ENCODE measurements around the gene NAALADL2. TPM values are rescaled to one million over a fixed set of nuclear protein-coding genes. Genes with fewer than 3 reads are reported as not detected.

Gene NAALADL2
- total RNA-seq, 1 experiment from 2014 or later: 1.6 TPM

DNA sequence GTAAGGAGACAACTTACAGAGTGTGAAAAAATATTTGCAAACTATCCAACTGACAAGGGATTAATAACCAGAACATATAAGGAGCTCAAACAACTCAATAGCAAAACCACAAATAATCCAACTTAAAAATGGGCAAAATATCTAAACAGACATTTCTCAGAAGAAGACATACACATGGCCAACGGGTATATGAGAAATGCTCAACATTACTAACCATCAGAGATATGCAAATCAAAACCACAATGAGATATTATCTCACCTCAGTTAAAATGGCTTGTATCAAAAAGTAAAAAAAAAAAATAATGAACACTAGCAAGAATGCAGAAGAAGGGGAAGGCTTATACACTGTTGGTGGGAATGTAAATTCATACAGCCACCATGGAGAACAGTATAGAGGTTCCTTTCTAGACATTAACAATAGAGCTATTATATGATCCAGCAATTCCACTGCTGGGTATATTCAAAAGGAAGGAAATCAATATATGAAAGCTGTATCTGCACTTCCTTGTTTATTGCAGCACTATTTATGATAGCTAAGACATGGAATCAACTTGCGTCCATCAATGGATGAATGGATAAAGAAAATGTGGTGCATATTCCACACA is 998.6 kb downstream of the NAALADL2 start:
- no peak for DNase-seq
- H3K27ac Mint-ChIP-seq: no peak overlapping the region
- Histone ChIP-seq H3K79me1 (ENCODE audit: insufficient read depth, low read depth, low read length, poor library complexity, severe bottlenecking) (no peaks in the 10 kb centered on the region), H2BK120ac (ENCODE audit: low read depth, low read length, poor library complexity, severe bottlenecking) (no peak overlapping the region), H3K56ac (ENCODE audit: insufficient read length, low read depth, low read length) (no peak overlapping the region), H2BK5ac (ENCODE audit: insufficient read length, low read length) (no peak overlapping the region), H3K4me1 (ENCODE audit: insufficient read depth, low read length) (no peaks in the 10 kb centered on the region), H3T11ph (ENCODE audit: low read length) (no peak overlapping the region), H3K79me2 (ENCODE audit: insufficient read depth, low read length) (no peaks in the 10 kb centered on the region), H2AFZ (ENCODE audit: low read length) (no peak overlapping the region), H3K4ac (ENCODE audit: low read depth, low read length) (no peak overlapping the region), H4K8ac (replicated peaks; ENCODE audit: insufficient read length, low read depth, low read length) (no peak overlapping the region), H3K18ac (ENCODE audit: insufficient read length, low read depth, low read length) (no peak overlapping the region), H2BK20ac (ENCODE audit: low read depth, low read length, poor library complexity, severe bottlenecking) (no peak overlapping the region), H2BK15ac (ENCODE audit: low read depth, low read length) (no peak overlapping the region), H2BK12ac (ENCODE audit: insufficient read length, low read depth, low read length) (no peak overlapping the region), H4K91ac (ENCODE audit: insufficient read length, low read depth, low read length) (no peak overlapping the region), H3K9ac (ENCODE audit: extremely low read depth, insufficient read length, low read length) (no peak overlapping the region), H4K20me1 (ENCODE audit: control insufficient read depth, insufficient read depth, insufficient read length) (no peaks in the 10 kb centered on the region), H3K23ac (ENCODE audit: insufficient read length, low read depth, low read length) (no peak overlapping the region), H3K23me2 (ENCODE audit: insufficient read length, low read depth, low read length, poor library complexity, severe bottlenecking) (no peaks in the 10 kb centered on the region), H3K14ac (ENCODE audit: insufficient read depth, low read length) (no peak overlapping the region), H3K4me2 (ENCODE audit: insufficient read depth, insufficient read length, low read length) (no peak overlapping the region), H2AK5ac (ENCODE audit: insufficient read length, low read length) (no peak overlapping the region), H3K9me3 (ENCODE audit: control insufficient read depth, low read depth, low read length) (no peaks in the 10 kb centered on the region), H3K27me3 (ENCODE audit: insufficient read depth, low read length) (no peaks in the 10 kb centered on the region), H3K27ac (ENCODE audit: insufficient read length, low read depth, low read length) (no peak overlapping the region), H4K5ac (ENCODE audit: insufficient read length, low read depth, low read length) (no peak overlapping the region)
- no CpG with 5 or more reads among the region's 2 CpGs for WGBS (ENCODE audit: extremely low coverage, insufficient read length, low lambda C conversion rate)
- no peaks in the 10 kb centered on the region for H3K4me1 Mint-ChIP-seq
- no peak overlapping the region for H3K4me3 Mint-ChIP-seq
- TF ChIP-seq, protein P1, sequence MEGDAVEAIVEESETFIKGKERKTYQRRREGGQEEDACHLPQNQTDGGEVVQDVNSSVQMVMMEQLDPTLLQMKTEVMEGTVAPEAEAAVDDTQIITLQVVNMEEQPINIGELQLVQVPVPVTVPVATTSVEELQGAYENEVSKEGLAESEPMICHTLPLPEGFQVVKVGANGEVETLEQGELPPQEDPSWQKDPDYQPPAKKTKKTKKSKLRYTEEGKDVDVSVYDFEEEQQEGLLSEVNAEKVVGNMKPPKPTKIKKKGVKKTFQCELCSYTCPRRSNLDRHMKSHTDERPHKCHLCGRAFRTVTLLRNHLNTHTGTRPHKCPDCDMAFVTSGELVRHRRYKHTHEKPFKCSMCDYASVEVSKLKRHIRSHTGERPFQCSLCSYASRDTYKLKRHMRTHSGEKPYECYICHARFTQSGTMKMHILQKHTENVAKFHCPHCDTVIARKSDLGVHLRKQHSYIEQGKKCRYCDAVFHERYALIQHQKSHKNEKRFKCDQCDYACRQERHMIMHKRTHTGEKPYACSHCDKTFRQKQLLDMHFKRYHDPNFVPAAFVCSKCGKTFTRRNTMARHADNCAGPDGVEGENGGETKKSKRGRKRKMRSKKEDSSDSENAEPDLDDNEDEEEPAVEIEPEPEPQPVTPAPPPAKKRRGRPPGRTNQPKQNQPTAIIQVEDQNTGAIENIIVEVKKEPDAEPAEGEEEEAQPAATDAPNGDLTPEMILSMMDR (conservative IDR thresholded peaks at IDR 0.05): no peak
- H3K9me3 Mint-ChIP-seq: no peaks in the 10 kb centered on the region
- H3K27me3 Mint-ChIP-seq (ENCODE audit: low read depth): no peaks in the 10 kb centered on the region; the same call in 1 of the 2 replicates
- H3K36me3 Mint-ChIP-seq (ENCODE audit: insufficient read depth in 1 of 3, low read depth in 3 of 3): no peaks in the 10 kb centered on the region

Small RNA genes within 50 kb of the gene (microRNA-seq; reads per million reads assigned to microRNA genes)
- not detected for gene MIR4789 (ENCODE audit: borderline microRNAs expressed)

All from H9 (cell line).